GM19372 (cell line): Measurements from ENCODE around the gene PSMD2.
A peak's percentile ranks its signal among the peaks of the same experiment; 100 is the strongest.

ENCODE experiments used
- ATAC-seq: cut with Tn5 transposase; IDR thresholded peaks from one replicate; pipeline ENCODE4 v1.9.1; 2021; ENCODE audit warnings: mild to moderate bottlenecking, low read depth, moderate library complexity; ENCODE audit not compliant: unreplicated experiment

Gene PSMD2

DNA sequence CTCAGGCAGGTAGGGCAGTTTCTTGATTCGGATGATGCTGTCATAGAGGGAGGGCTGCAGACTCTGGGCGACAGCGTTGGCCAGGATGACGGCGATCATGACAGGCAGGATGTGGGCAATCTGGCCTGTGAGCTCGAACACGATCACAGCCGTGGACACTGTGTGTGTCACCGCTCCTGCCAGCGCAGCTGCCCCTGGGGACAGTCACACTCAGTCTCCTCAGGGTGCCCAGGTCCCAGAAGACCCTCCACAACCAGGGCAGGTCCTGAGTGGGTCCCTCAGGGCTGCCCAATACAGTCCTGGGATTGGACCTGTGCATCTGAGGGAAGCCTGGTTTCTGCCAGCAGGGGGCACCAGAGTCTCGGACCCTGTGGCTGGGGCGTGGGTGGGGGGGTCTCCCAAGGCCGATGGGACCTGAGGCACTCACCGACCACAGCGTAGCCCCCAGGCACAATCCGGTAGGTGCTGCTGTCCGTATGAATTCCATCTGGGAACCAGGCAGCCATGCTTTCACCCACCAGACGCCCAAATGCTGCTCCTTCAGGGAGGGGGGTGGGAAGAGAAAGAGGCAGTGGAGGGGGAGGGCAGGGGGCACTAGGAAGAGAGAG lies 55.2 kb downstream of the PSMD2 start:
- ATAC-seq = peak; percentile 49

DNA sequence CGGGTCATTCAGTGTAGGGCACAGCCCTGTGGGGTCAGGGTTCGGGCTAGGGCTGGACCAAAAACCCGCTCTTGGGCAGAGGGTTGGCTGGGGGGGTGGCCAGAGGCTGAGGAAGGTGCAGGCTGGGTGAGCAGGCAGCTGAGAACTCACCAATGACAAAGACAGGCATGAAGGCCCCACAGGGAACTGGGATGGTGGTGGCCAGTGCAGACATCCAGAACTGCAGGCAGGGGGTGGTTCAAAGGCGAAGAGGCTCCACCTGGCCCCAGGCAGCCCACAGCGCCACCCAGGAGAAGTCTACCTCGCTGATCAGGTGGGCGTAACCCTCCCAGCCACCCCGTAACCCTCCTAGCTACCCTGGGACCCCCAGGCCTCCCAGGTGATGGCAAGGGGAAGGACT lies 55.7 kb downstream of the PSMD2 start:
- no peak for ATAC-seq

DNA sequence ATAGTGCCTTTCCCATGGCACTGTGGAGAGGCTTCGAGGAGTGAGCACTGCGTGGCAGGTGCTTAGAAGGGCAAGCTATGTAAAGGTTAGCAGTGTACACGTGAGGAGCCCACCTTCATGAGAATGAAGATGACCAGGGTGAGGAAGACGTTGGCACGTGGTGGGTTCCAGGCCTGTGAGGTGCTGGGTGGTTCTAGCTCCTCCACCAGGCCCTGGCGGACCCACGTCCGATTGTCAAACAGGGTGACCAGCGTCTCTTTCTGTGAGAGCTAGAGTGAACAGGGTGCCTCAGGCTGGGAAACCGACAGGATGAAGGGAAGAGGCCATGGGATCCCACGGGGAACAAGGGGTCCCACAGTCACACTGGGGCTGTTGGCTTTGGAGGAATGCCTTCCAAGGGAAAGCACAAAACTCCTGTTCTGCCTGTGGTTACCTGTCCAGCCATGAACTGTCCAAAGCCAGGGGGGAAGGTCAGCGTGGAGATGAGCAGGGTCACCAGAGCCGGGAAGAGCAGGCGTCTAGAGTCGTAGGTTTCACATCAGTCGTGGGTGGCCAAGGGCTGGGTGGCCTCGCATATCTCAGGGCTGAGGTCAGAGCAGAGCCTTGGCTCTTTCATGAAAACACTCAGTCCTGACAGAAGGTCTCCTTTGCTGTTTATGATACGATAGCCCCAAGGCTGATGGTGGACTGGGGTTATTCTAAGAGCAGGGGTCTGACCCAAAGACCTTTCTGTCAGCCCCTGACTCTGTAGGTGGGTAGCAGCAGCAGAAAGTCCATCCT lies 56.4 kb downstream of the PSMD2 start:
- no peak for ATAC-seq

DNA sequence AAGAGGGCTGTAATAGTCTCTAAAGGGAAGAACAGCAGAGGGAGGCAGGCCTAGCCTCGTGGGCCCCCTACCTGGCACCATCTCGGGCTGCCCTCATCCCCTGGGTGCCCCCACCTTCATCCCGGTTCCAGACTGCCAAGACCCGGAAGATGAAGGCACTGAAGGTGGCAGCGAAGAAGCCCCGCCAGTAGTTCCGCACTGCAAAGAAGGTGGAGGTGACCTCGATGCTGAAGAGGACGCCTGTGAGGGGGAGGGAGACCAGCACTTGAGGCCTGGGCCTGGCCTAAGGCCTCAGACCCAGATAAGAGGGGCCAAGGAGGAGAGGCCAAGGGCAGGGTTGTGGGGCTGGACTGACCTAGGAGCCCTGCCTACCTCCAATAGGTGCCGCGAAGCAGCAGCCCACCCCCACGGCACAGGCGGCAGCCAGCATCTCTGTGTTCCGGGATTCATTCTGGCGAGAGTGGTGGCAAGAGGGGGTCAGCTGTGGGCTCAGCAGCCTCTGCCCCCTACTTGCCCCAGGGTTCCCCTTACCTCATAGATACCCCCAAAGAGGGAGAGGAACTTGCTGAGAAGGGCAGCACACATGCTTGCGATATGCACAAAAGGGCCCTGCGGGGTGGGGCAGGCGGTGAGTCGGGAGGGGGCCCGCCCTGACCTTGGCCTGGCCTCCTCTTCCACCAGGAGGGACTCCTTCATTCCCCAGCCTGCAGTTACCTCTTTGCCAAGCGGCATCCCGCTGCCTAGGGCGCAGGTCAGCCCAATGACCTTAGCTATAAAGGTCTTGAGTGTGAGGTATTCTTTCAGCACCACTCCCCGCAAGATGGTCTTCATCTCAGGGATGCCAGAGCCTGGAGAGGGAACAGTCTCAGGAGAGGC lies 58.4 kb downstream of the PSMD2 start:
- no peak for ATAC-seq

DNA sequence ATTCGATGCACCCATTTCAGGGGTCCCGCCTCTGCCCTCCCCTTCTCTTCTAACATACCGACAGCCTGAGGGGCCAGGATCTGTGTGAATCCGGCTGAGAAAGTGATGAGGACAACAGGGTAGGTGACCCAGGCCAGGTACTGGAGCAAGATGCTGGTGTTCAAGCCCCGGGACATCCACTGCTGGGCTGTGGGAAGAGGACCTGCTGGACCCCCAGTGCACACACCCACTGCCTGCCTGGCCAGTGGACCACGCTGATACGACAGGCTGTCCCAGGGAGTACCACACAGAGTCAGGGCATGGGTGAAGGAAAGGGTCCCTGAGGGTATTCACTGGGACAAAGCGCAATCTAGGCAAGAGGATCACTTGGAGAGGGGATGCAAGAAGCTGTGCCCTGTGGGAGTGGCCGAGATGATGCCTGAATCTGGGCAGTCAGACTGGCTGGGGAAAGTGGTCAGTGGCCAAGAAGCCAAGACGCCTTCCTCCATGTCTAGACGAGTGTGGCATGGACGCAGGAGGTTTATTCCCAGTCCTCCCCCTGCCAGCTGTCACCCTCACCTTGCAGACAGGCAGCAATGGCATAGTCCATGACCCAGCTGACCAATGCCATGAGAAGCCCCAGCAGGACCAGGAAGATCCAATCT lies 59.2 kb downstream of the PSMD2 start:
- no peak for ATAC-seq
